ENCODE measurements around the gene EIF1AY.

Gene EIF1AY

GRCh38 chrY:20575531-20576121 lies at the start of gene EIF1AY:
TSS of gene EIF1AY (plus strand) at chrY:20575776. CDS start at chrY:20575872, 96 bp downstream.
- Mint-ChIP-seq H3K4me1 (no peaks in the 10 kb centered on the region), H3K9me3 (no peaks in the 10 kb centered on the region), H3K36me3 (ENCODE audit: low read depth) (no peaks in the 10 kb centered on the region), H3K27ac (no peak within 1 kb of the TSS), H3K4me3 (no peak within 1 kb of the TSS), H3K27me3 (ENCODE audit: low read depth) (no peaks in the 10 kb centered on the region)
- no peak for TF ChIP-seq CTCF (IDR thresholded peaks at IDR 0.05; ENCODE audit: unreplicated experiment in 3 of 3)

GRCh38 chrY:20528435-20528834 lies 47.1 kb upstream of the EIF1AY start:
- Mint-ChIP-seq H3K4me3 (no peak overlapping the region), H3K27ac (no peak overlapping the region), H3K4me1 (no peaks in the 10 kb centered on the region), H3K9me3 (no peaks in the 10 kb centered on the region), H3K36me3 (ENCODE audit: low read depth) (no peaks in the 10 kb centered on the region), H3K27me3 (ENCODE audit: low read depth) (no peaks in the 10 kb centered on the region)
- no peak for TF ChIP-seq CTCF (IDR thresholded peaks at IDR 0.05; ENCODE audit: unreplicated experiment in 3 of 3)

- Mint-ChIP-seq H3K27ac (no peak overlapping the region), H3K27me3 (ENCODE audit: low read depth) (no peaks in the 10 kb centered on the region), H3K9me3 (no peaks in the 10 kb centered on the region), H3K36me3 (ENCODE audit: low read depth) (no peaks in the 10 kb centered on the region), H3K4me1 (no peaks in the 10 kb centered on the region), H3K4me3 (no peak overlapping the region)
- TF ChIP-seq CTCF (IDR thresholded peaks at IDR 0.05; ENCODE audit: unreplicated experiment in 3 of 3): no peak
Observed at GRCh38 chrY:20538186-20538585, 37.4 kb upstream of the EIF1AY start.

- no peak for TF ChIP-seq CTCF (IDR thresholded peaks at IDR 0.05; ENCODE audit: unreplicated experiment in 3 of 3)
- Mint-ChIP-seq H3K36me3 (ENCODE audit: low read depth) (no peaks in the 10 kb centered on the region), H3K27ac (no peak overlapping the region), H3K4me1 (no peaks in the 10 kb centered on the region), H3K27me3 (ENCODE audit: low read depth) (no peaks in the 10 kb centered on the region), H3K4me3 (no peak overlapping the region), H3K9me3 (no peaks in the 10 kb centered on the region)
Observed at GRCh38 chrY:20538933-20539332, 36.6 kb upstream of the EIF1AY start.

- no peaks in the 10 kb centered on the region for H3K27me3 Mint-ChIP-seq (ENCODE audit: low read depth)
- H3K4me1 Mint-ChIP-seq: no peaks in the 10 kb centered on the region
- no peak for TF ChIP-seq CTCF (IDR thresholded peaks at IDR 0.05; ENCODE audit: unreplicated experiment in 3 of 3)
- no peak overlapping the region for H3K4me3 Mint-ChIP-seq
- no peak overlapping the region for H3K27ac Mint-ChIP-seq
- no peaks in the 10 kb centered on the region for H3K9me3 Mint-ChIP-seq
- no peaks in the 10 kb centered on the region for H3K36me3 Mint-ChIP-seq (ENCODE audit: low read depth)
Observed at GRCh38 chrY:20544451-20544960, 31.1 kb upstream of the EIF1AY start.

GRCh38 chrY:20546071-20546470 lies 29.5 kb upstream of the EIF1AY start:
- TF ChIP-seq CTCF (IDR thresholded peaks at IDR 0.05; ENCODE audit: unreplicated experiment in 3 of 3): no peak
- Mint-ChIP-seq H3K27ac (no peak overlapping the region), H3K36me3 (ENCODE audit: low read depth) (no peaks in the 10 kb centered on the region), H3K4me1 (no peaks in the 10 kb centered on the region), H3K9me3 (no peaks in the 10 kb centered on the region), H3K27me3 (ENCODE audit: low read depth) (no peaks in the 10 kb centered on the region), H3K4me3 (no peak overlapping the region)
